Keratinocyte (primary cell): Measurements from ENCODE around the gene ZNF426. TPM values are rescaled to one million over a fixed set of nuclear protein-coding genes. Genes with fewer than 3 reads are reported as not detected.
"Not testable (repeated sequence)": the region's sequence is repeated elsewhere in the genome, so short reads cannot be mapped to it uniquely, and the experiment has no call there.

ENCODE experiments used
- DNase-seq: peaks from one replicate; pipeline ENCODE4 v3.0.0-alpha.2; 2011; ENCODE audit warnings: low read depth, missing footprints, low spot score
- FAIRE-seq: peaks from 2 replicates; lab custom pipeline; 2011; peaks lifted over from hg19 to GRCh38; lab: Jason Lieb, UNC
- H2AFZ ChIP-seq: 2 replicates; pipeline ENCODE4 v1.6.0; 2012; ENCODE audit warnings: low read length, control low read depth, inconsistent platforms; ENCODE audit not compliant: control insufficient read depth
- H3K27ac ChIP-seq: 2 replicates; pipeline ENCODE4 v1.5.1; 2011; ENCODE audit warnings: low read length; ENCODE audit not compliant: control insufficient read depth, insufficient read depth
- H3K27me3 ChIP-seq: 3 replicates; pipeline ENCODE4 v1.6.0; 2011; ENCODE audit warnings: low read length; ENCODE audit not compliant: control insufficient read depth, insufficient read depth; ENCODE audit errors: extremely low read depth
- H3K36me3 ChIP-seq, 2 experiments: 2 replicates in 1 of 2; 3 replicates in 1 of 2; pipeline ENCODE4 v1.5.1; 2011; ENCODE audit warnings: low read length in 2 of 2, mild to moderate bottlenecking in 1 of 2; ENCODE audit not compliant: control insufficient read depth in 2 of 2, insufficient read depth in 2 of 2; ENCODE audit errors: extremely low read depth in 1 of 2
- H3K4me1 ChIP-seq: 3 replicates; pipeline ENCODE4 v1.5.1; 2011; ENCODE audit warnings: low read length; ENCODE audit not compliant: control insufficient read depth, insufficient read depth; ENCODE audit errors: extremely low read depth
- H3K4me2 ChIP-seq: 3 replicates; pipeline ENCODE4 v1.6.0; 2011; ENCODE audit warnings: low read depth, low read length; ENCODE audit not compliant: control insufficient read depth, insufficient read depth; ENCODE audit errors: extremely low read depth
- H3K4me3 ChIP-seq, 3 experiments: fragments of 200-600 bp in 1 of 3; sonication (generic) in 1 of 3; 2 replicates in 2 of 3; 3 replicates in 1 of 3; pipeline ENCODE4 v1.5.1; 2011 to 2016; ENCODE audit warnings: low read length in 3 of 3, mild to moderate bottlenecking in 3 of 3, control low read depth in 2 of 3, inconsistent platforms in 1 of 3, low read depth in 1 of 3, mixed read lengths in 1 of 3, mixed run types in 1 of 3, moderate library complexity in 1 of 3; ENCODE audit not compliant: control insufficient read depth in 2 of 3, insufficient read depth in 2 of 3; ENCODE audit errors: extremely low read depth in 1 of 3
- H3K79me2 ChIP-seq: 2 replicates; pipeline ENCODE4 v1.6.0; 2012; ENCODE audit warnings: low read length; ENCODE audit not compliant: control insufficient read depth, insufficient read depth
- H3K9ac ChIP-seq: 3 replicates; pipeline ENCODE4 v1.6.0; 2011; ENCODE audit warnings: low read length; ENCODE audit not compliant: control insufficient read depth, insufficient read depth; ENCODE audit errors: extremely low read depth
- H3K9me1 ChIP-seq: 3 replicates; pipeline ENCODE4 v1.6.0; 2011; ENCODE audit warnings: low read length; ENCODE audit not compliant: control insufficient read depth, insufficient read depth; ENCODE audit errors: extremely low read depth
- H3K9me3 ChIP-seq: 2 replicates; pipeline ENCODE4 v1.5.1; 2012; ENCODE audit warnings: low read depth, low read length; ENCODE audit not compliant: control insufficient read depth
- H4K20me1 ChIP-seq: 3 replicates; pipeline ENCODE4 v1.6.0; 2011; ENCODE audit warnings: low read length; ENCODE audit not compliant: control insufficient read depth, insufficient read depth; ENCODE audit errors: extremely low read depth
- CTCF ChIP-seq, 3 experiments: IDR thresholded peaks in 1 of 3; conservative IDR thresholded peaks in 1 of 3; optimal IDR thresholded peaks in 1 of 3; 2 replicates in 2 of 3; 3 replicates in 1 of 3; pipeline versions ENCODE3 to v1.5.1; 2011; ENCODE audit warnings: low read length in 3 of 3, mild to moderate bottlenecking in 3 of 3, moderate library complexity in 2 of 3, control low read depth in 1 of 3, inconsistent platforms in 1 of 3; ENCODE audit not compliant: insufficient read depth in 2 of 3; ENCODE audit errors: extremely low read depth in 1 of 3
- EZH2 ChIP-seq: IDR thresholded peaks from one replicate; pipeline ENCODE4 v1.6.1; 2012; ENCODE audit warnings: inconsistent platforms, mild to moderate bottlenecking, low read length, moderate library complexity
- dilution Hi-C: fragments of 300-500 bp; cut with MboI; formaldehyde crosslinking; loops from one replicate; pipeline ENCODE4 v1.7.0; 2020; ENCODE audit warnings: low sequenced_read_pairs; ENCODE audit not compliant: extremely low pct_ligation_motif_present
- polyA plus RNA-seq, 5 experiments: library from polyadenylated mRNA; depleted of rRNA in 3 of 5; stranded (reverse) in 3 of 5; stranded (forward) in 1 of 5; unstranded in 1 of 5; fragments of >200 nt; gene quantifications; 1 replicate in 1 of 5; 2 replicates in 3 of 5; 3 replicates in 1 of 5; pipeline versions ENCODE4 v1.2.1 to v1.2.3, GENCODE V29; 2011 to 2012; ENCODE audit warnings: missing spikeins in 2 of 5, low read depth in 1 of 5, low replicate concordance in 1 of 5

ZNF426 gene
- polyA plus RNA-seq, 1 donor (not counting 4 experiments of a cell fraction or from before 2014, with no cell fraction given) = 12.1 TPM

DNA sequence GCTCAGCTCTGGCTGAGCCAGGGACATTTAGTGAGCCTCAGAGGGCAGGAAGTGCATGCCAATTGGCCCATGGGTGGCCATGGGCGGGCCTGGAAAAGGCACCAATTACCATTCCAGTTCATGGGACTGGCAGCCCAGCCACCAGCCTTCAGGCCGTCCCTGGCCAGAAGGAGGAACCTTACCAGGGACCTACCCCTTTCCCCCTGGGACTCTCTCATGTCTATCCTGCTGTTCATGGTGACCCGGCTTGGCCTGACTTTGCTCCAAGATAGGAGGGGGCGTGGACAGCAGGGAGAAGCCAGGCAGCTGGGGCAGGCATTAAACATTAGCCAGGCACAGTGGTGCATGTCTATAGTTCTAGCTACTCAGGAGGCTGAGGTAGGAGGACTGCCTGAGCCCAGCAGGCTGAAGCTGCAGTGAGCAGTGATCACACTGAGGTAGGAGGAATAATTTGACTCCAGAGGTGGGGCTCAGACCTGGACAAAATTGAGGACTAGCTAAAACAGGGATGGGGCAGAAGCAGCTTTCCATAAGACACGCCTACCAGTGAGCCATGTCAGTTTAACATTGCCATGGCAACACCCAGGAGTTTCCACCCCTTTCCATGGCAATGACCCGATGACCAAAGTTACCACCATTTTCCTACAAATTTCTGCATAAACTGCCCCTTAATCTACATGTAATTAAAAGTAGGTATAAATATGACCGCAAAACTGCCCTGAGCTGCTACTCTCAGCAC, 14.3 kb upstream of the ZNF426 start:
- H3K9me3 ChIP-seq = no peaks in the 10 kb centered on the region
- FAIRE-seq = no peak
- no peak overlapping the region for H3K27ac ChIP-seq
- H3K27me3 ChIP-seq = no peaks in the 10 kb centered on the region
- no peaks in the 10 kb centered on the region for H3K4me1 ChIP-seq
- dilution Hi-C loops = no loop called here
- H3K9ac ChIP-seq = no peak overlapping the region
- peaks cover 0 to 3% of the 10 kb centered on the region in 2 experiments for H3K36me3 ChIP-seq
- no peak for DNase-seq
- H4K20me1 ChIP-seq = no peaks in the 10 kb centered on the region
- H3K9me1 ChIP-seq = no peaks in the 10 kb centered on the region
- H2AFZ ChIP-seq = no peak overlapping the region
- H3K79me2 ChIP-seq = no peaks in the 10 kb centered on the region
- no peak overlapping the region for H3K4me2 ChIP-seq
- no peak overlapping the region for H3K4me3 ChIP-seq
- TF ChIP-seq CTCF (optimal IDR thresholded peaks at IDR 0.05 in 1 of 3, IDR thresholded peaks at IDR 0.05 in 1 of 3, conservative IDR thresholded peaks at IDR 0.05 in 1 of 3; ENCODE audit: extremely low read depth in 1 of 3, insufficient read depth in 2 of 3, low read length in 3 of 3) = no peak
- no peak for TF ChIP-seq EZH2

- Histone ChIP-seq H3K27me3 (no peaks in the 10 kb centered on the region), H3K4me1 (no peaks in the 10 kb centered on the region), H3K9me1 (no peaks in the 10 kb centered on the region), H2AFZ (no peak overlapping the region), H3K36me3 (peaks cover 0 to 3% of the 10 kb centered on the region in 2 experiments), H3K4me3 (no peak overlapping the region), H3K79me2 (no peaks in the 10 kb centered on the region), H3K4me2 (no peak overlapping the region), H3K9me3 (no peaks in the 10 kb centered on the region), H3K27ac (no peak overlapping the region), H4K20me1 (no peaks in the 10 kb centered on the region), H3K9ac (no peak overlapping the region)
- FAIRE-seq (no peak), DNase-seq (no peak)
- dilution Hi-C loops = no loop called here
- TF ChIP-seq EZH2 = no peak
- no peak for TF ChIP-seq CTCF (optimal IDR thresholded peaks at IDR 0.05 in 1 of 3, IDR thresholded peaks at IDR 0.05 in 1 of 3, conservative IDR thresholded peaks at IDR 0.05 in 1 of 3; ENCODE audit: extremely low read depth in 1 of 3, insufficient read depth in 2 of 3, low read length in 3 of 3)
Measured at GRCh38 chr19:9547870-9548269, 9.4 kb upstream of the ZNF426 start.

- H3K9ac ChIP-seq, H3K9me3 ChIP-seq, H3K4me3 ChIP-seq, H3K36me3 ChIP-seq, dilution Hi-C loops, DNase-seq, H2AFZ ChIP-seq, H3K4me2 ChIP-seq, FAIRE-seq, H3K27ac ChIP-seq, H3K9me1 ChIP-seq, H3K27me3 ChIP-seq, H4K20me1 ChIP-seq: not testable (repeated sequence)
- Histone ChIP-seq H3K4me1 (peaks cover 14% of the 10 kb centered on the region), H3K79me2 (peaks cover 19% of the 10 kb centered on the region)
Measured at GRCh38 chr19:9541281-9541680, 2.8 kb upstream of the ZNF426 start.

DNA sequence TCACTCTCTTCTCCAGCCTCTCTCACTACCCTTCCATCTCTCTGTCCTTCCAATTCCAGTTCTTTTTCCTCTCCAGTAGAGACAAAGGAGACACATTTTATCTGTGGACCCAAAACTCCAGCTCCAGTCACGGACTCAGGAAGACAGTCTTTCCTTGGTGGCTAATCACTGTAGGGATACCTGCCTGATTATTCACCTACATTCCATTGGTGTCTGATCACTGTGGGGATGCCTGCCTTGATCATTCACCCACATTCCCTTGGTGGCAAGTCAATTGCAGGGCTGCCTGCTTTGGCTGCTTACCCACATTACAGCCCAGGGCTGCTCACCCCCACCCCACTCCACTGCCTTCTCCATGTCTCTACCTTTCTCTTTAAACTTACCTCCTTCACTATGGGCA, 1.5 kb upstream of the ZNF426 start:
- peak; percentile 23 for DNase-seq
- H3K27ac ChIP-seq = peak overlapping the region; percentile 47
- H2AFZ ChIP-seq, H3K9me3 ChIP-seq, H3K36me3 ChIP-seq, H3K4me2 ChIP-seq, H3K9ac ChIP-seq, dilution Hi-C loops, H3K4me3 ChIP-seq, H3K9me1 ChIP-seq, H4K20me1 ChIP-seq, H3K27me3 ChIP-seq: not testable (repeated sequence)
- peaks cover 24% of the 10 kb centered on the region for H3K79me2 ChIP-seq
- peaks cover 14% of the 10 kb centered on the region for H3K4me1 ChIP-seq
- peak; percentile 51 for FAIRE-seq
